GM18909 (cell line): ENCODE results near the gene NMRK2.
"Not testable (repeated sequence)": the region's sequence is repeated elsewhere in the genome, so short reads cannot be mapped to it uniquely, and the experiment has no call there.

ENCODE experiments used
- ATAC-seq: cut with Tn5 transposase; IDR thresholded peaks from one replicate; pipeline ENCODE4 v1.9.1; 2021; ENCODE audit warnings: mild to moderate bottlenecking; ENCODE audit not compliant: unreplicated experiment, poor library complexity

The NMRK2 gene

GRCh38 chr19:3931041-3931440, 1.8 kb upstream of the NMRK2 start:
- ATAC-seq = no peak

DNA sequence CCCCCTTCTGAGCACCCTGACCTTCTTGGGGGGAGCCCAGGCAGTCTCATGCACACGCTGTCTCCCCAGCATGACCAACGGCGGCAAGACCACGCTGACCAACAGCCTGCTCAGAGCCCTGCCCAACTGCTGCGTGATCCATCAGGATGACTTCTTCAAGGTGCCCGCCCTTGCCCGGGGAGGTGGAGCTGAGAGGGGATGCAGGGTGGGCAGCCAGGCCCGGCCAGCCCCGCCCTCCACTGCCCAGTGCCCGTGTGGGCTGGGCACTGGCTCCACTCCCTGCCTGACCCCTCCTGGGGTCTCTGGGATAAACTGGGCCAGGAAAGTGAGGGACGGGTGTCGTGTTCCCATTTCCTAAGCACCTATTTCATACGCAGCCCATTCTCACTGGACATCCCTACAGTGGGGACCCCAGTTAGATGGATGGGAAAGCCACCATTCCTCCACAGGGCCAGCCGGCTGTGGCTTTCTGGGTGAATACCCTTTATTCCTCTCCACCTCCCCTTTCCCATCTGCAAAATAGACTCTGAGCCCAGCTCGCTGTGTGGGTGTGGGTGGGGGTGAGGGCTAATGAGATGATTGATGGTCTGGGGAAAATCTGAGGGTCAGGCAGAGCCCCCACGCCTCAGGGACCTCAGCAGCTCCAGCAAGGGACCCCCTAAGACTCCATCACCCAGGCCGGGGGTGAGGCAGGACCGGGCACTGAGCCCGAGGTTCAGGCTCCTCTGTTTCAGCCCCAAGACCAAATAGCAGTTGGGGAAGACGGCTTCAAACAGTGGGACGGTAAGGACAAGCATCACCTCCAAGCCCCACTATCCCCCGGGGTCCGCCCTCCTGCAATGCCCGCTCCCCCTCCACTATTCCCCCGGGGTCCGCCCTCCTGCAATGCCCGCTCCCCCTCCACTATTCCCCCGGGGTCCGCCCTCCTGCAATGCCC, 3.9 kb downstream of the NMRK2 start:
- ATAC-seq = no peak

DNA sequence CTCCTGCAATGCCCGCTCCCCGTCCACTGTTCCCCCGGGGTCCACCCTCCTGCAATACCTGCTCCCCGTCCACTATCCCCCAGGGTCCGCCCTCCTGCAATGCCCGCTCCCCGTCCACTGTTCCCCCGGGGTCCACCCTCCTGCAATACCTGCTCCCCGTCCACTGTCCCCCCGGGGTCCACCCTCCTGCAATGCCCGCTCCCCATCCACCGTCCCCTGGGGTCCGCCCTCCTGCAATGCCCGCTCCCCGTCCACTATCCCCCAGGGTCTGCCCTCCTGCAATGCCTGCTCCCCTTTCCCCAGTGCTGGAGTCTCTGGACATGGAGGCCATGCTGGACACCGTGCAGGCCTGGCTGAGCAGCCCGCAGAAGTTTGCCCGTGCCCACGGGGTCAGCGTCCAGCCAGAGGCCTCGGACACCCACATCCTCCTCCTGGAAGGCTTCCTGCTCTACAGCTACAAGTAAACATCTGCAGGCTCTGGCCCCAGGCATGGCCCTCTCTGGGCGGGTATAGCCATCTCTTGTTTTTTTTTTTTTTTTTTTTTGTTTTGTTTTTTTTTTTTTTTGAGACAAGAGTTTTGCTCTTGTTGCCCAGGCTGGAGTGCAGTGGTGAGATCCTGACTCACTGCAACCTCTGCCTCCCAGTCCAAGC, 5.6 kb downstream of the NMRK2 start:
- ATAC-seq = not testable (repeated sequence)

GRCh38 chr19:3942790-3943409, 10.0 kb downstream of the NMRK2 start:
- no peak for ATAC-seq

DNA sequence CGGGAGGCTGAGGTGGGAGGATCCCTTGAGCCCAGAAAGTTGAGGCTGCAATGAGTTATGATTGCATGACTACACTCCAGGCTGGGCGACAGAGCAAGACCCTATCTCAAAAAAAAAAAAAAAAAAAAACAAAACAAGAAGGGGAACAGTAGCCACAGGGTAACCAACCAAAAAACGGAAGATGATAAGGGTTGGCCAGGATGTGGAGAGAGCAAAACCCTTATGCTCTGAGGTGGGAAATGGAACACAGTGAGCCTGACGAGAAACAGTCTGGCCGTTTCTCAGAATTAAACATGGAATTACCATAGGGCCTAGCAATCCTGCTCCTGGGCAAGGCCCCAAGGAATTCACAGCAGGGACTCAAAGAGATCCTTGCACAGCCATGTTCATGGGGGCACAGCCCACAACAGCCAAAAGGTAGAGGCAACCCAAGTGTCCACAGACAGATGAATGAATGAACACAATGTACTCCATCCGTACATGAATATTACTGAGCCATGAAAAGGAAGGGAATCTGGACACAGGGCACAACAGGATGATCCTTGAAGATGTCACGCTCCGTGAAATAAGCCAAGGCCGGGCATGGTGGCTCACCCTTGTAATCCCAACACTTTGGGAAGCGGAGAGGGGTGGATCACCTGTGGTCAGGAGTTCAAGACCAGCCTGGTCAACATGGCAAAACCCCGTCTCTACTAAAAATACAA, 11.3 kb downstream of the NMRK2 start:
- ATAC-seq = no peak

DNA sequence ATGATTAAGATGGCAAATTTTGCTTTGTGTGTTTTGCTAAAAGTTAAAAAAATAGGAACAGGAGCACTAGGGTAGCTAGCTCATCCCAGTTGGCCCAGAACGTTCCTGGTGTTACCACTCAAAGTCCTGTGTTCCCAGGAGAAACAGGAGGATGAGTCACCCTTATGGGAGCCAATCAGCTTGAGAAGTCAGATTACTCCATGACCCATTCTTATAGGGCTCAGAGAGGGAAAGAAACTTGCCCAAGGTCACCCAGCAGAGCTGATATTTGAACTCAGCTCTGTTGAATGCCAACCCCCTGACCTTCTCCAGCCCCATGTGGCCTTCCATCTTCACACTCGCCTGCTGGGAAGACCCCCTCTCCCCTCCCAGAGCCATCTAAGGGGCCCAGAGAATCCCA, 13.0 kb downstream of the NMRK2 start:
- no peak for ATAC-seq

- ATAC-seq = not testable (repeated sequence)
Measured at GRCh38 chr19:3947316-3947933, 14.6 kb downstream of the NMRK2 start.

DNA sequence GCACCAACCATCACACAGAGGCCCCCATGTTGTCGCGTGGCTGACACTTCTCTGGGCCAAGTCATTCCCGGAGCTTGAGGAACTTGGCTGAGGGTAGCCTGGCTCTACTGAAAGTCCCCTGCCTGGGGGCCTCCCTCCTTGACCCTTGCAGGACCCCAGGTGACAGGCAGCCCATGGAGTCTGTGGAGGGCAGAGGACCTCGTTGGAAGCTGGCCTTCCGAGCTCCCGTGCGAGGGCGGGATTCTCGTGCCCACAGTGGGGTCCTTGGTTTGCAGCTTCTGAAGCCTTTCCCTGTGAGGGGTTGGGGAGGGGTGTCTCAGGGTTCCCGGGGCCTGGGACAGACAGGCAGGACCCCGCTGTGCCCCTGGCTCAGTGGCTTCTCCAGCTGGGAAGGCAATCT, 16.4 kb downstream of the NMRK2 start:
- no peak for ATAC-seq

- ATAC-seq = no peak
Measured at GRCh38 chr19:3949997-3950859, 17.4 kb downstream of the NMRK2 start.

GRCh38 chr19:3950871-3951861, 18.3 kb downstream of the NMRK2 start:
- ATAC-seq = no peak

GRCh38 chr19:3952755-3953276, 19.9 kb downstream of the NMRK2 start:
- not testable (repeated sequence) for ATAC-seq

GRCh38 chr19:3954107-3954506, 21.2 kb downstream of the NMRK2 start:
- ATAC-seq = no peak

DNA sequence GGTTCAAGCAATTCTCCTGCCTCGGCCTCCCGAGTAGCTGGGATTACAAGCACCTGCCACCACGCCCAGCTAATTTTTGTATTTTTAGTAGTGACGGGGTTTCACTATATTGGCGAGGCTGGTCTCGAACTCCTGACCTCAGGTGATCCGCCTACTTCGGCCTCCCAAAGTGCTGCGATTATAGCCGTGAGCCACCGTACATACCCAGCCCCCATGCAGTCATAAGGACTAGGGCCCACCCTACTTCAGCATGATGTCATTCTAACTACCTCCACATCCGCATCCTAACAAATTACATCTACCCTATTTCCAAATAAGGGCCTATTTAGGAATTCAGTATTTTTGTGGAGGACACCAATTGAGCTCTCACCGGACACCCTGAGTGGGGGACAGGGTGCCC, 22.4 kb downstream of the NMRK2 start:
- not testable (repeated sequence) for ATAC-seq

GRCh38 chr19:3955688-3956087, 22.8 kb downstream of the NMRK2 start:
- ATAC-seq = no peak

DNA sequence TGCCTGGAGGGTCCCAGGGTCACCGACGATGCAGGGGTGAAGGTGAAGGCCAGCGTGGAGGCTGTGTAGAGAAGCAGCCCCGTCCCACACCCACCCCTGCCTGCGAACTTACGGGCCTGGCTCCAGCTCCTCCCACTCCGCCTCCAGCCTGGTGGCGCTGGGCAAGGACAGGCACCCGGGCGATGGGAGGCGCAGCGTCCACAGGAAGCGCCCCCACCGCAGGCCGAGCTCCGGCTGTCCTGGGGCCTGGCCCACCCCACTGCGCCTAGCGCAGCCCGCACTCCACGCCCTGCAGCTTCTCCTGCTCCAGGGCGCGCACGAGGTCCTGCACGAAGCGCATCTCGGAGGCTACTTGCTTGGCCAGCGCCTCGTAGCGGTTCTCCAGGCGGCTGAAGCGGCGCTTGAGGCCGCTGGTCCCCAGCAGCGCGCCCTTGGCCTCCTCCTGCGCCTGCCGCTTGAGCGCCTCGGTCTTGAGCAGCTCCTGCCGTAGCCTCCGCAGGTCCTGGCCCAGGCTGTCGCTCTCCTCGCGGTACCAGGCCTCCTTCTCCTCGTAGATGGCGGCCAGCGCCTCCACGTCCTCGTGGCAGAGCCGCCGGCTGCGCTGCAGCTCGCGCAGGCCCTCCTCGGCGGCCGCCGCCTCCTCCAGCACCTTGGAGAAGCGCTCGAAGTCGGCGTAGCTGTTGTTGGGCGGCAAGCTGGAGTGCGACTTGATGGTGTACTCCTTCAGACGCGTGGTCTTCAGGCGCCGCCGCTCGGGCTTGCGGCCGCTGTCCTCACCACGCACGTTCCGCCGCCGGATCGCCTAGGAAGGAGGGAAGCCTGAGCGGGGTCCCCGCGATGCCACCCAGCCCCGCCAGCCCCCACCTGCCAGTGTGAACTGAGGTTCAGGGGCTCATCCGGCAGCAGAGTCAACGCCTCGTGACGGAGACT, 26.2 kb downstream of the NMRK2 start:
- no peak for ATAC-seq

GRCh38 chr19:3959766-3960131, 26.9 kb downstream of the NMRK2 start:
- no peak for ATAC-seq

- no peak for ATAC-seq
Measured at GRCh38 chr19:3961007-3961406, 28.1 kb downstream of the NMRK2 start.
